Fibroblast of lung (primary cell): ENCODE results near the gene EID2B. TPM values are rescaled to one million over a fixed set of nuclear protein-coding genes. Genes with fewer than 3 reads are reported as not detected.

Source experiments
- DNase-seq, 2 donors: peaks; one replicate each; pipeline versions ENCODE4 v3.0.0 to v3.0.0-alpha.2; 2010; ENCODE audit warnings: low read depth in 2 of 2
- H2AFZ ChIP-seq: 2 replicates; pipeline ENCODE4 v1.5.1; 2012; ENCODE audit warnings: low read length, control low read depth, inconsistent platforms
- H3K27ac ChIP-seq: 2 replicates; pipeline ENCODE4 v1.5.1; 2011; ENCODE audit warnings: low read length, control low read depth; ENCODE audit not compliant: insufficient read depth
- H3K27me3 ChIP-seq: 2 replicates; pipeline ENCODE4 v1.5.1; 2011; ENCODE audit warnings: mild to moderate bottlenecking, low read length; ENCODE audit not compliant: control insufficient read depth, insufficient read depth
- H3K36me3 ChIP-seq: 2 replicates; pipeline ENCODE4 v1.5.1; 2011; ENCODE audit warnings: low read length; ENCODE audit not compliant: control insufficient read depth, insufficient read depth
- H3K4me1 ChIP-seq: 2 replicates; pipeline ENCODE4 v1.5.1; 2011; ENCODE audit warnings: low read length; ENCODE audit not compliant: control insufficient read depth, insufficient read depth; ENCODE audit errors: extremely low read depth
- H3K4me2 ChIP-seq: 2 replicates; pipeline ENCODE4 v1.5.1; 2011; ENCODE audit warnings: low read length, control low read depth; ENCODE audit not compliant: insufficient read depth; ENCODE audit errors: extremely low read depth
- H3K4me3 ChIP-seq, 4 experiments: fragments of 200-600 bp in 1 of 4; sonication (generic) in 1 of 4; replicated peaks in 1 of 4; 2 replicates each; pipeline ENCODE4 v1.5.1; 2011 to 2016; ENCODE audit warnings: low read length in 4 of 4, low read depth in 3 of 4, mild to moderate bottlenecking in 3 of 4, control low read depth in 2 of 4, inconsistent platforms in 1 of 4, mixed read lengths in 1 of 4; ENCODE audit not compliant: insufficient read depth in 1 of 4; ENCODE audit errors: control extremely low read depth in 1 of 4
- H3K79me2 ChIP-seq: 2 replicates; pipeline ENCODE4 v1.5.1; 2012; ENCODE audit warnings: mild to moderate bottlenecking, low read length, inconsistent platforms; ENCODE audit not compliant: control insufficient read depth, insufficient read depth
- H3K9ac ChIP-seq: 2 replicates; pipeline ENCODE4 v1.5.1; 2011; ENCODE audit warnings: mild to moderate bottlenecking, low read length, control low read depth; ENCODE audit not compliant: insufficient read depth
- H3K9me3 ChIP-seq: 2 replicates; pipeline ENCODE4 v1.5.1; 2012; ENCODE audit warnings: low read depth, low read length; ENCODE audit not compliant: control insufficient read depth, insufficient read depth
- H4K20me1 ChIP-seq: 2 replicates; pipeline ENCODE4 v1.5.1; 2011; ENCODE audit warnings: low read length; ENCODE audit not compliant: control insufficient read depth, insufficient read depth; ENCODE audit errors: extremely low read depth
- CTCF ChIP-seq, 2 donors: IDR thresholded peaks in 1 of 2; conservative IDR thresholded peaks in 1 of 2; 1 replicate in 1 of 2; 2 replicates in 1 of 2; pipeline ENCODE4 v1.5.1; 2011 to 2012; ENCODE audit warnings: low read length in 2 of 2, control low read depth in 1 of 2, inconsistent platforms in 1 of 2, low read depth in 1 of 2, mild to moderate bottlenecking in 1 of 2
- EZH2 ChIP-seq: IDR thresholded peaks from 2 replicates; pipeline ENCODE4 v1.5.1; 2012; ENCODE audit warnings: low read length, control low read depth, mild to moderate bottlenecking; ENCODE audit errors: missing control alignments
- polyA plus RNA-seq, 2 donors: library from polyadenylated mRNA; depleted of rRNA in 1 of 2; stranded (reverse) in 1 of 2; unstranded in 1 of 2; fragments of >200 nt; gene quantifications; 2 replicates each; pipeline ENCODE4 v1.2.1, GENCODE V29; 2011 to 2012; ENCODE audit warnings: missing spikeins in 1 of 2
- total RNA-seq: library from RNA; depleted of rRNA; stranded (reverse); fragments of >200 nt; gene quantifications from 2 replicates; pipeline ENCODE4 v1.2.1, GENCODE V29; 2014

Gene EID2B
- total and polyA plus RNA-seq, 2 donors (not counting 1 experiment from before 2014, with no cell fraction given) = 3.4 to 4.1 TPM

- DNase-seq = no peak
- Histone ChIP-seq H3K27ac (no peak overlapping the region), H3K4me2 (no peak overlapping the region), H3K4me1 (no peaks in the 10 kb centered on the region), H3K9me3 (no peaks in the 10 kb centered on the region), H3K4me3 (no peak overlapping the region), H3K27me3 (no peaks in the 10 kb centered on the region), H3K79me2 (no peaks in the 10 kb centered on the region), H4K20me1 (no peaks in the 10 kb centered on the region), H2AFZ (no peak overlapping the region), H3K9ac (no peak overlapping the region), H3K36me3 (no peaks in the 10 kb centered on the region)
- TF ChIP-seq EZH2 (no peak), CTCF (conservative IDR thresholded peaks at IDR 0.05 in 1 of 2, IDR thresholded peaks at IDR 0.05 in 1 of 2; ENCODE audit: low read depth in 1 of 2, low read length in 2 of 2) (no peak)
Measured at GRCh38 chr19:39553082-39553652, 20.5 kb upstream of the EID2B start.

- Histone ChIP-seq H3K4me1 (no peaks in the 10 kb centered on the region), H3K27me3 (peaks cover 6% of the 10 kb centered on the region), H3K36me3 (no peaks in the 10 kb centered on the region), H3K27ac (no peak overlapping the region), H3K79me2 (no peaks in the 10 kb centered on the region), H2AFZ (no peak overlapping the region), H3K9me3 (no peaks in the 10 kb centered on the region), H3K4me2 (no peak overlapping the region), H3K4me3 (no peak overlapping the region), H4K20me1 (no peaks in the 10 kb centered on the region), H3K9ac (no peak overlapping the region)
- no peak for DNase-seq
- TF ChIP-seq CTCF (conservative IDR thresholded peaks at IDR 0.05 in 1 of 2, IDR thresholded peaks at IDR 0.05 in 1 of 2; ENCODE audit: low read depth in 1 of 2, low read length in 2 of 2) (no peak), EZH2 (no peak)
Measured at GRCh38 chr19:39550197-39550596, 17.5 kb upstream of the EID2B start.

GRCh38 chr19:39546599-39546998, 13.9 kb upstream of the EID2B start:
- no peak for DNase-seq
- Histone ChIP-seq H3K4me3 (no peak overlapping the region), H3K9ac (no peak overlapping the region), H3K4me1 (no peaks in the 10 kb centered on the region), H2AFZ (no peak overlapping the region), H3K79me2 (no peaks in the 10 kb centered on the region), H3K27ac (no peak overlapping the region), H3K36me3 (no peaks in the 10 kb centered on the region), H3K4me2 (no peak overlapping the region), H3K27me3 (peaks cover 13% of the 10 kb centered on the region), H3K9me3 (no peaks in the 10 kb centered on the region), H4K20me1 (no peaks in the 10 kb centered on the region)
- TF ChIP-seq CTCF (conservative IDR thresholded peaks at IDR 0.05 in 1 of 2, IDR thresholded peaks at IDR 0.05 in 1 of 2; ENCODE audit: low read depth in 1 of 2, low read length in 2 of 2) = no peak
- no peak for TF ChIP-seq EZH2
